ENCODE measurements around the gene ATP8B3.

GRCh38 chr19:1849132-1849474 lies 37.0 kb upstream of the ATP8B3 start:
- no peak for TF ChIP-seq POLR2A (IDR thresholded peaks at IDR 0.05)
- TF ChIP-seq, protein P1, sequence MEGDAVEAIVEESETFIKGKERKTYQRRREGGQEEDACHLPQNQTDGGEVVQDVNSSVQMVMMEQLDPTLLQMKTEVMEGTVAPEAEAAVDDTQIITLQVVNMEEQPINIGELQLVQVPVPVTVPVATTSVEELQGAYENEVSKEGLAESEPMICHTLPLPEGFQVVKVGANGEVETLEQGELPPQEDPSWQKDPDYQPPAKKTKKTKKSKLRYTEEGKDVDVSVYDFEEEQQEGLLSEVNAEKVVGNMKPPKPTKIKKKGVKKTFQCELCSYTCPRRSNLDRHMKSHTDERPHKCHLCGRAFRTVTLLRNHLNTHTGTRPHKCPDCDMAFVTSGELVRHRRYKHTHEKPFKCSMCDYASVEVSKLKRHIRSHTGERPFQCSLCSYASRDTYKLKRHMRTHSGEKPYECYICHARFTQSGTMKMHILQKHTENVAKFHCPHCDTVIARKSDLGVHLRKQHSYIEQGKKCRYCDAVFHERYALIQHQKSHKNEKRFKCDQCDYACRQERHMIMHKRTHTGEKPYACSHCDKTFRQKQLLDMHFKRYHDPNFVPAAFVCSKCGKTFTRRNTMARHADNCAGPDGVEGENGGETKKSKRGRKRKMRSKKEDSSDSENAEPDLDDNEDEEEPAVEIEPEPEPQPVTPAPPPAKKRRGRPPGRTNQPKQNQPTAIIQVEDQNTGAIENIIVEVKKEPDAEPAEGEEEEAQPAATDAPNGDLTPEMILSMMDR (IDR thresholded peaks at IDR 0.05) = no peak

Measured in testis (tissue), 2 donors.